Measurements from ENCODE around the gene RHBDL1. TPM values are rescaled to one million over a fixed set of nuclear protein-coding genes. Genes with fewer than 3 reads are reported as not detected.
"Not testable (repeated sequence)": the region's sequence is repeated elsewhere in the genome, so short reads cannot be mapped to it uniquely, and the experiment has no call there.

The RHBDL1 gene
- total RNA-seq, 2 donors from 2014 or later, result 3.5 to 5.8 TPM

DNA sequence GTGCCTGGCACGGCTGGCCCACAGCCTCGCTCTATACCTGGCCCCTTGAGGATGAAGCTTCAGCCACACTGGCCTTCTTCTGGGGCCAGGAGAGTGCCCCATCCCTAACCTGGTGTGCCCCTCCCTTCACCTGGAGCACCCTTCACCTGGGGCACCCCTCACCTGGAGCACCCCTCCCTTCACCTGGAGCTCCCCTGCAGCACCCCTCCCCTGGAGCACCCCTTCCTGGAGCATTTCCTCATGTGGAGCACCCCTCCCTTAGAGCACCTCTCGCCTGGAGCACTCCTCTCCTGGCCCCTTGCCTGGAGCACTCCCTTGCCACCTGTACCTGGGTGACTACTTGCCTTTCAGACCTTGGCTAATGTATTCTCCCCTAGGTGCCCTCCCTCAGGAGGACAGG, 32.5 kb downstream of the RHBDL1 start:
- peaks cover 39% of the 10 kb centered on the region for H3K27me3 Mint-ChIP-seq (ENCODE audit: low read depth)
- no peak overlapping the region for H3K4me3 Mint-ChIP-seq

DNA sequence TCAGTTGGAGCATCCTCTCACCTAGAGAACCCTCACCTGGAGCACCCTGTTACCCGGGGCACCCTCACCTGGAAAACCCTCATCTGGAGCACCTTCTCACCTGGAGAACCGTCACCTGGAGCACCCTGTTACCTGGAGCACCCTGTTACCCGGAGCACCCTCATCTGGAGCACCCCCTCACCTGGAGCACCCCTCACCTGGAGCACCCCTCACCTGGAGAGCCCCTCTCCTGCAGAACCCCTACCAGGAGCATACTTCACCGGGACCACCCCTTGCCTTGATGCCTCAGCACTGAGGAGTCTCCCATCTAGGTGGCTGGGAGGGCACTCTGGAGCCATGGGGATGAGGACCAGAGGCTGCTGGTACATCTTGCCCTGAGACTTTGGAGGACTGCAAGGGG, 33.5 kb downstream of the RHBDL1 start:
- no peak for ATAC-seq (replicated peaks in 1 of 2)
- Mint-ChIP-seq H3K4me3 (no peak overlapping the region), H3K27ac (no peak overlapping the region)

More for the DNA sequence above, 32.5 kb downstream of the RHBDL1 start:
- H3K9me3 Mint-ChIP-seq, result no peaks in the 10 kb centered on the region
- peaks cover 4% of the 10 kb centered on the region for H3K4me1 Mint-ChIP-seq (ENCODE audit: low read depth)
- no peak for ATAC-seq (replicated peaks in 1 of 2)
- no peaks in the 10 kb centered on the region for H3K36me3 Mint-ChIP-seq (ENCODE audit: insufficient read depth in 2 of 2)
- no peak overlapping the region for H3K27ac Mint-ChIP-seq
- no peak for DNase-seq

DNA sequence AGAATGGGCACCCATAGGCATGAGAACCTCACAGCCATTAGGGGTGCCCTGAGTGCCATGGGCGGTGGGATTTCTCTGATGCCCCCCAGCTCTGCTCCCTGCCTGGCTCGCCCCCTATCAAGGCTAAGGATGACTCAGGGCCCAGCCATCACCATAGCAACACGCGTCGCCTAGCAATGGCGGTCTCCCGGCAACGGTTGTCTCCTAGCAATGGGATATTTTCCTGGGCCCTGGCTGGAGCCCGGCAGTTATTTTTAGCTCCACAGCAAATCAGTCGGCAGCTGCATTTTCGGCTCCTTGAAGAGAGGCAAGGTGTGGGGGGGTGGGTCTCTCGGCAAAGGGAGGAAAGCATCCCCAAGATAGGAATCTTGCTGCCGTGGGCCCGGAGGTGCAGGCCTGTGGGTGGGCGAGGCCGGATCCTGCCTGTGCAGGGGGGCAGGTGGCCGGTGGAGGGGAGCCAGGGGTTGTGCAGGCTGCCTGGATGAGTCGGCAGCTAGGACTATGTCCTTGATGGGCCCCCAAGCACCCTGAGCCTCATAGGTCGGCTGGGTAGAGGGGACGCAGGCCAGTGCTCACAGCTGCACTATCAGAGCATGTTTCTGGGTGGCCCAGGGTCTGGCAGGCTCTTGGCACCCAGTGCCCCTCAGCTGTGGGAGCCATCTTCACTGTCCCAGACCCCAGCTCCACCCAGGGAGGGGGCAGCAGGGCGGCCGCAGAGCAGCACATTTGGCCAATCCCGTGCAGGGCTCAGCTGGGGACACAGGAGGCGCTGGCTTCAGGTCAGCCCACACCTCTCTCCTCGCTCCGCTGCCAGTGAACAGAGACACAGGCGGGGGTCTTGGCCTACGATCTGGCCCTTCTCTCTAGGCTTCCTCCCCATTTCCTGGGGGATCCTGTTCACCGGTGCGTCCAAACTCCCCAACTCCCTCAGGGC, 34.4 kb downstream of the RHBDL1 start:
- DNase-seq, result no peak
- Mint-ChIP-seq H3K4me3 (no peak overlapping the region), H3K27ac (no peak overlapping the region), H3K9me3 (no peaks in the 10 kb centered on the region), H3K36me3 (ENCODE audit: insufficient read depth in 2 of 2) (no peaks in the 10 kb centered on the region), H3K4me1 (ENCODE audit: low read depth) (peaks cover 4% of the 10 kb centered on the region), H3K27me3 (ENCODE audit: low read depth) (peaks cover 31% of the 10 kb centered on the region)
- no peak for ATAC-seq (replicated peaks in 1 of 2)

More for the DNA sequence above, 33.5 kb downstream of the RHBDL1 start:
- no peak for DNase-seq
- peaks cover 37% of the 10 kb centered on the region for H3K27me3 Mint-ChIP-seq (ENCODE audit: low read depth)
- peaks cover 4% of the 10 kb centered on the region for H3K4me1 Mint-ChIP-seq (ENCODE audit: low read depth)
- no peaks in the 10 kb centered on the region for H3K9me3 Mint-ChIP-seq
- no peaks in the 10 kb centered on the region for H3K36me3 Mint-ChIP-seq (ENCODE audit: insufficient read depth in 2 of 2)

DNA sequence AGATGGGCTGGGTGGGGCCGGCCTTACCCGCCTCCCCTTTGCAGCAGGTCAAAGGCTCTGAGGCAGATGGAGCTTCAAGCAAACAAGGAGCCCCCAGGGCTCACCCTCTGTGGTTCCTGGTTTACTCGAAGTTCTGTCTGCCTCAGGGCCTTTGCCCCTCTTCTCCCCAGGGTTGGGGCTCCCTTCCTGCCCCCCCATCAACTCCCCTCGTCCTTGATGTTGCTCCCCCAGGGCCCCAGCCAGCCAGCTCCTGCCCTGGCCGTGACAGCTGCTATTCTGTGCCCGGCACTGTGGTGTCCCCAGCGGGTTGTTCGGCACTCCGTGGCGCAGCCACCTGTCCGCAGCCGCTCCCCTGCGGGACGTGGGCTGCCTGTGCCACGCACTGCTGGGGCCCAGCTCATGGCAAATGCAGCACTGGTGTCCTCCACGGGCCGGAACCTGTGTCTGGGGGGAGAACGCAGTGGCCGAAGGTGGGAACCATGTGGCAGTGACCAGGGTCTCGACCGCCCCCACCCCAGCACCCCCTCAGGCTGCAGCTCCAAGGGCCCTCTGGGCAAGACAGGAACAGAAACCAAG, 35.1 kb downstream of the RHBDL1 start:
- H3K9me3 Mint-ChIP-seq, result no peaks in the 10 kb centered on the region
- no peaks in the 10 kb centered on the region for H3K36me3 Mint-ChIP-seq (ENCODE audit: insufficient read depth in 2 of 2)
- no peak overlapping the region for H3K4me3 Mint-ChIP-seq
- ATAC-seq (replicated peaks in 1 of 2), result no peak
- DNase-seq, result no peak
- H3K4me1 Mint-ChIP-seq (ENCODE audit: low read depth), result peaks cover 4% of the 10 kb centered on the region
- no peak overlapping the region for H3K27ac Mint-ChIP-seq
- peaks cover 31% of the 10 kb centered on the region for H3K27me3 Mint-ChIP-seq (ENCODE audit: low read depth)

DNA sequence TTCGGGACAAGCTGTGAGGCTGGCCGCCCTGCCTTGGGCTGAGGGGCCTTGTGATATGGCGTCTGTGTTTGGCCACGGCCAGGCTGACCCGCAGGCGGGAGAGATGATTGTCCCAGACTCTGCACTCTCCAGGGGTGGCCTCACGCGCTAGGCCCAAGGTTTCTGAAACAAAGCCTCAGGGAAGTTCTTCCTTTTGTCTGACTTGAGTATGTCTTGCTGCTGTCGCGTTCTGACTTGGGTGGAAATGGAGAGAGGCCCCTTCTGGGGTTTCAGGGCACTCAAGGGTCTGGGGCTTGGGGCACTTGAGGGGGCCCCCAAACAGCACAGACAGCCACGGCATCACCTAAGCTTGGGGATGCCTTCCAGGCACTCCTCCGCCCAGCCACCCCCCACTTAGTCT, 35.6 kb downstream of the RHBDL1 start:
- no peak overlapping the region for H3K4me3 Mint-ChIP-seq
- H3K9me3 Mint-ChIP-seq, result no peaks in the 10 kb centered on the region
- H3K4me1 Mint-ChIP-seq (ENCODE audit: low read depth), result peaks cover 4% of the 10 kb centered on the region
- DNase-seq (no peak), ATAC-seq (replicated peaks in 1 of 2) (no peak)
- H3K36me3 Mint-ChIP-seq (ENCODE audit: insufficient read depth in 2 of 2), result no peaks in the 10 kb centered on the region
- peaks cover 31% of the 10 kb centered on the region for H3K27me3 Mint-ChIP-seq (ENCODE audit: low read depth)
- no peak overlapping the region for H3K27ac Mint-ChIP-seq

DNA sequence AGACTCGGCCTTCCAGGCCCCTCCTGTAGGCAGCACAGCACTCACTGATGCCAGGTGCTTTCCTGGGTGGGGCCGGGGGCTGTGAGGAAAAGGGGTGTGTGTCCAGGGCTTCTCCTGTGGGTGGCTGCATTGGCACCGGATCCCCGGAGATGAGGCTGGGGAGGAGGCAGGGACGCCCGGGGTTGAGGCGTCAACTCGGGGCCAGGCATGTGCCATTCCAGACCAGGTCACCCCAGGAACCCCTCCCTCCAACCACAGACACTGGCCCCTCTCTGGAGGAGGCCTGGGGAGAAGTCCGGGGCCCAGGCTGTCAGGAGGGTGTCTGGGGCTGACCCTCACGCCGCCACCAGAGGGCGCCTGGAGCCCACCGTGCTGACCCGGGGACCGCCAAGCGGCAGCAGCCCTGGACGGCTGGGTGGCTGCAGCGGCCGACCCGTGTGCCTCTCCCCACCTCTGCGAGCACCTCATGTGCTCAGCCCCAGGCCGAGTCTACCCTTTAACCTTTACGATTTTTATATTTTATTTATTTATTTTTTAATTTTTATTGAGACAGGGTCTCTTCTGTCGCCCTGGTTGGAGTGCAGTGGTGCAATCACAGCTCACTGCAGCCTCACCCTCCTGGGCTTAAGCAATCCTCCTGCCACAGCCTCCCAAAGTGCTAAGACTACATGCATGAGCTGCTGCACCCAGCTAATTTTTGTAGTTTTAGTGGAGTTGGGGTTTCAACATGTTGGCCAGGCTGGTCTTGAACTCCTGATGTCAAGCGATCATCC, 36.3 kb downstream of the RHBDL1 start:
- ATAC-seq (replicated peaks in 1 of 2), result peak; percentile 63 to 67
- no peak overlapping the region for H3K27ac Mint-ChIP-seq
- H3K4me3 Mint-ChIP-seq, result no peak overlapping the region
- H3K36me3 Mint-ChIP-seq (ENCODE audit: insufficient read depth in 2 of 2), result no peaks in the 10 kb centered on the region
- peaks cover 26% of the 10 kb centered on the region for H3K27me3 Mint-ChIP-seq (ENCODE audit: low read depth)
- H3K9me3 Mint-ChIP-seq, result no peaks in the 10 kb centered on the region
- peaks cover 10% of the 10 kb centered on the region for H3K4me1 Mint-ChIP-seq (ENCODE audit: low read depth)
- peak; percentile 86 to 90 for DNase-seq

DNA sequence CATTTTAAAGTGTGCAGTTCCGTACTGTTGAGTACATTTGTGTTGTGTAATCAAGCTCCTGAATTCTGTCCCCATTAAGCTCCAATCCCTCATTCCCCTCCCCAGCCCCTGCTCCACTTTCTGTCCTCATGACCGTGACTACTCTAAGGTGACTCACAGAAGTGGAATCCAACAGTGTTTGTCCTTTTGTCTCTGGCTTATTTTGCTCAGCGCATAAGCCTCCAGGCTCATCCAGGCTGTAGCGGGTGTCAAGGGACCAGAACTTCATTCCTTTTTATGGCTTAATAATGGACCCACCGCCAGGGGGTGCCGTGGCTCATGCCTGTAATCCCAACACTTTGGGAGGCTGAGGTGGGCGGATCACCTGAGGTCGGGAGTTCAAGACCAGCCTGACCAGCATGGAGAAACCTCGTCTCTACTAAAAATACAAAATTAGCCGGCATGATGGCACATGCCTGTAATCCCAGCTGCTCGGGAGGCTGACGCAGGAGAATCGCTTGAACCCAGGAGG, 37.3 kb downstream of the RHBDL1 start:
- not testable (repeated sequence) for ATAC-seq (replicated peaks in 1 of 2)

DNA sequence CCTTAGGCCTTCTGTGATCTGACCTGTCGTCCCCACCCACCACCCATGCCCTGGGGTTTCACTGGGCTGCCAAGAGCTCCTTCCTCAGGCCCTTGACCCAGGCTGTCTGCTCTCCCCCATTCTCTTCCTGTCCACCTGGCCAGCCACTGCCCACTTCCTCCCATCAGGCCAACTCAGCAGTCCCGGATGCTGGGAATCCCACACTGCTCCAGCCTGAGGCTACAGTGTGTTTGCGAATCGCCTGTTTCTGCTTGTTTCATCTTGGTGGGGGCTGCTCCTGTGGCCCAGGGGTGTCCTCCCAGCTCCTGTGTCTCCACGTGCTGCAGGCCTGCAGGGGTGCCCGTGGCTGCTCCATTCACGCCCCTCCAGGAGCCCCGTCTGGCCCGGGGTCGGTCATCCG, 38.6 kb downstream of the RHBDL1 start:
- H3K4me3 Mint-ChIP-seq, result peak overlapping the region in 1 of 2 donors; percentile 27
- H3K27me3 Mint-ChIP-seq (ENCODE audit: low read depth), result peaks cover 7% of the 10 kb centered on the region
- DNase-seq (no peak), ATAC-seq (replicated peaks in 1 of 2) (no peak)
- no peaks in the 10 kb centered on the region for H3K9me3 Mint-ChIP-seq
- no peak overlapping the region for H3K27ac Mint-ChIP-seq
- H3K36me3 Mint-ChIP-seq (ENCODE audit: insufficient read depth in 2 of 2), result no peaks in the 10 kb centered on the region
- H3K4me1 Mint-ChIP-seq (ENCODE audit: low read depth), result peaks cover 15% of the 10 kb centered on the region

More for the DNA sequence above, 37.3 kb downstream of the RHBDL1 start:
- H3K9me3 Mint-ChIP-seq; H3K4me1 Mint-ChIP-seq (ENCODE audit: low read depth); H3K4me3 Mint-ChIP-seq; H3K36me3 Mint-ChIP-seq (ENCODE audit: insufficient read depth in 2 of 2); H3K27ac Mint-ChIP-seq: not testable (repeated sequence)
- peaks cover 15% of the 10 kb centered on the region for H3K27me3 Mint-ChIP-seq (ENCODE audit: low read depth)
- peak; percentile 70 to 74 for DNase-seq

DNA sequence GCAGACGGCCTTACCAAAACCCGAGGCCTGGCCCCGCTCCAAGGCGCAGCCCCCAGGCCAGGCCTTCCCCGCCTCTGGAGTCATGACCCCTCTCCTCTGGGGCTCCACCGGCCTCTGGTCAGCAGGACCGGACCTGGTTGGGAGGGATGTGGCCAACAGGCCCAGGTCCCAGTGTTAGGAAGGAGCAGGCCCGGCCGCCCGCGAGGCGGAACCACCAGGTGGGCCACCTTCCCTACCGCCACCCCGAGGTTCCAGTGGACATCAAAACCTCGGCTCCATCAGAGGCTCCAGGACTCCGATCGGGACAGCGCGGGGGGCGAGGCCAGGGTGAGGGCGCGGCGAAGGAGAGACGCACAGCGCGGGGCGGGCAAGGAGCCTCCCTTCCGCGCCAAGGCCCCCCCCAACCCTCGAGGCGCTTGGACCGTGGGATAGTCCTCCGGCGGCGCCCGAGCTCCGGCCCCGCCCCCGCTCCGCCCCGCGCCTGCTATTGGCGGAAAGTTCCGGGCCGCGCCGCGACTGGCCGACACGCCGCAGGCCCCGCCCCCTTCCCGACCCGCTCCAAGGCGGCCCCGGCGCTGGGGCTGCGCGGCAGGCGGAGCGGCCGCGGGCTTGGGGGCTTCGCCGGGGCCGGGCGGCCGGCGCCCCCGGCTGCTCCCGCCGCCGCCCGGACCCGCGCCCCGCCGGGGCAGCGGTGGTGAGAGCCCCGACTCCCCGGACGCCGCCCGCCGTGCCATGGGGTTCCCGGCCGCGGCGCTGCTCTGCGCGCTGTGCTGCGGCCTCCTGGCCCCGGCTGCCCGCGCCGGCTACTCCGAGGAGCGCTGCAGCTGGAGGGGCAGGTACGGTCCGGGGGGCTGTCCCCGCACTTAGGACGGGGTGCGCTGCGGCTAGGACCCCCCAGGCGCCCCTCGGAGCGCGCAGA, 39.3 kb downstream of the RHBDL1 start, which contains the start of gene METRN:
METRN (plus strand) TSS at position 561 of the 919 bp plus-strand sequence; CDS start at position 733, 172 bp downstream.
- no peaks in the 10 kb centered on the region for H3K9me3 Mint-ChIP-seq

DNA sequence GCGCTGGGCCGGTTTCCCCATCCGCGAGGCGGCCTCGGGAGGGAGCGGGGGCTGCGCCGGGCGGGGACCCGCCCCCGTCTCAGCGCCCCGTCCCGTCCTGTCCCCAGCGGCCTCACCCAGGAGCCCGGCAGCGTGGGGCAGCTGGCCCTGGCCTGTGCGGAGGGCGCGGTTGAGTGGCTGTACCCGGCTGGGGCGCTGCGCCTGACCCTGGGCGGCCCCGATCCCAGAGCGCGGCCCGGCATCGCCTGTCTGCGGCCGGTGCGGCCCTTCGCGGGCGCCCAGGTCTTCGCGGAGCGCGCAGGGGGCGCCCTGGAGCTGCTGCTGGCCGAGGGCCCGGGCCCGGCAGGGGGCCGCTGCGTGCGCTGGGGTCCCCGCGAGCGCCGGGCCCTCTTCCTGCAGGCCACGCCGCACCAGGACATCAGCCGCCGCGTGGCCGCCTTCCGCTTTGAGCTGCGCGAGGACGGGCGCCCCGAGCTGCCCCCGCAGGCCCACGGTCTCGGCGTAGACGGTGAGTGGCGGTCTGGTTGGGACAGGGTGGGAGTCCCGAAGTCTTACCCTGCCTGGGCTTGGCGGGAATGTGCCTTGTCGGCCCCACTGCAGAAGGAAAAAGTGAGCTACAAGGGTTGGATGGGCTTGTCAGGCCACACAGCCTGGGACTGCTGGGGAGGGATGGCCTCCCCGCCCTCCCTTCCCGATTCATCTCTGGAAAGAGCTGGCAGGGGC, 40.2 kb downstream of the RHBDL1 start:
- Mint-ChIP-seq H3K27me3 (ENCODE audit: low read depth) (peaks cover 7% of the 10 kb centered on the region), H3K36me3 (ENCODE audit: insufficient read depth in 2 of 2) (no peaks in the 10 kb centered on the region), H3K27ac (no peak overlapping the region), H3K9me3 (no peaks in the 10 kb centered on the region), H3K4me1 (ENCODE audit: low read depth) (peaks cover 28% of the 10 kb centered on the region), H3K4me3 (peak overlapping the region; percentile 58 to 70)
- DNase-seq (peak; percentile 42 to 45), ATAC-seq (replicated peaks in 1 of 2) (peak; percentile 23 to 28)

More for the DNA sequence above, 39.3 kb downstream of the RHBDL1 start, which contains the start of gene METRN:
- no peaks in the 10 kb centered on the region for H3K36me3 Mint-ChIP-seq (ENCODE audit: insufficient read depth in 2 of 2)
- H3K4me1 Mint-ChIP-seq (ENCODE audit: low read depth), result peaks cover 23% of the 10 kb centered on the region
- H3K4me3 Mint-ChIP-seq, result peak within 1 kb of the TSS; percentile 58 to 70
- ATAC-seq (replicated peaks in 1 of 2), result peak; percentile 86 to 87
- DNase-seq, result peak; percentile 94 to 96
- peaks cover 7% of the 10 kb centered on the region for H3K27me3 Mint-ChIP-seq (ENCODE audit: low read depth)
- no peak within 1 kb of the TSS for H3K27ac Mint-ChIP-seq

DNA sequence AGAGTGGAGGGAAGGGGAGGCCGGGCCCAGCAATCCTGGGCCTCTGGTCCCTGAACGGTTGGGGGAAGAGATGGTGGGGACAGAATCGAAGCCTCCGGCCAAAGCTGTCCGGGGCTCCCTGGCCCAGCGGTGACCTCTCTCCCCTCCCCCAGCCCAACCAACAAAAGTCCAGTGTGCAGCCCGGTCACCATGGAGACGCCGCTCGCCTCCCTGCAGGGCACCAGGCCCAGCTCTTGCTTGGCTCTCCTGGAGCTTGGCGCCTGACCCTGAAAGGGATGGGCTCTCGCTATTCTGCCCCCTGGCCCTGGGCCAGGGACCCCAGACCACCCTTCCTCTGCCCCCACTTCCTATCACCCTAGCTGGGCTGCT, 40.7 kb downstream of the RHBDL1 start:
- H3K36me3 Mint-ChIP-seq (ENCODE audit: insufficient read depth in 2 of 2), result no peaks in the 10 kb centered on the region
- H3K27me3 Mint-ChIP-seq (ENCODE audit: low read depth), result peaks cover 7% of the 10 kb centered on the region
- DNase-seq (no peak), ATAC-seq (replicated peaks in 1 of 2) (no peak)
- no peaks in the 10 kb centered on the region for H3K9me3 Mint-ChIP-seq
- peaks cover 28% of the 10 kb centered on the region for H3K4me1 Mint-ChIP-seq (ENCODE audit: low read depth)
- peak overlapping the region; percentile 65 to 70 for H3K4me3 Mint-ChIP-seq
- H3K27ac Mint-ChIP-seq, result no peak overlapping the region
